GM23248 (cell line): ENCODE measurements around the gene CRY2.

Experiments
- EZH2 ChIP-seq: fragments of 200-600 bp; sonication (generic); IDR thresholded peaks from 2 replicates; pipeline ENCODE4 v1.6.1; 2018; ENCODE audit warnings: antibody characterized with exemption, mild to moderate bottlenecking; ENCODE audit not compliant: insufficient read depth, poor library complexity, severe bottlenecking
- EZH2phosphoT487 ChIP-seq: fragments of 200-600 bp; sonication (generic); IDR thresholded peaks from 2 replicates; pipeline ENCODE4 v1.6.1; 2018; ENCODE audit warnings: antibody characterized with exemption, moderate library complexity, mild to moderate bottlenecking, low read depth; ENCODE audit not compliant: insufficient read depth

DNA sequence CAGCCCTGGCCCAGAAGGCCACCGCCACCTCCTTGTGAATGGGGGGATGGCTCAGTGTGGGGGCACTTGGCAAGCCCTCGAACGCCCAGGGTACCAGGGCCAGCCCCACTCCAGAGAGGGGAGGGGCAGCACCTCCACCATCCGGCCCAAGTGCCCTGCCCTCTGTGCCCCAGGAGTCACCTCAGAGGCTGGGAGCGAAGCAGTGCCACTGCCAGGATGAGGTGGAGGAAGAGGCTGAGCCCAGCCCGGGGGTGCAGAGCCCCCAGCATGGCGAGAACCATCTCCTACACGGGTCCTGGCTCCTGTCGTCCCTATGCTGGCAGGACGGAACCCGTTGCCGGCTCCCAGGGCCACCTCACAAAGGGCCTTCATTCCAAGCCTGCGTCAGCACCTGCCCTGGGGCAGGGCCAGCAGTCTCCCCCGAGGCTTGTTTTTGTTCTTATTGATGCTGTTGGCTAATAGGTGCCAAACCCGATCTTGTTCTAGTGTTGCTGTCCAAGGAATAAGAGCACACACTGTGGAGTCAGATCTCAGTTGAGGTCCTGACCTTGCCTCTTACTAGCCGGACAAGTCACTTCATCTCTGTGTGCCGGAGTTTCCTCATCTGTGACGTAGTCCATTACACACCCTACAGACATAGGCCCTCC, 59.8 kb downstream of the CRY2 start, which contains the start of gene FREY1:
- TF ChIP-seq EZH2phosphoT487 (no peak), EZH2 (no peak)
